ENCODE results near the gene ATP9B. TPM values are rescaled to one million over a fixed set of nuclear protein-coding genes. Genes with fewer than 3 reads are reported as not detected.
A peak's percentile ranks its signal among the peaks of the same experiment; 100 is the strongest.

Gene ATP9B
- total RNA-seq, 1 experiment from 2014 or later: 15.6 TPM

GRCh38 chr18:79397247-79397829 is 328.1 kb downstream of the ATP9B start:
- no peaks in the 10 kb centered on the region for H4K20me1 ChIP-seq (ENCODE audit: low read length)
- H2AFZ ChIP-seq (ENCODE audit: low read length): no peak overlapping the region
- no peak overlapping the region for H3K4me3 ChIP-seq (ENCODE audit: low read length)
- no peak overlapping the region for H3K27ac ChIP-seq (ENCODE audit: low read length)
- ATAC-seq (no peak), DNase-seq (no peak)
- H3K79me2 ChIP-seq (ENCODE audit: low read length): no peaks in the 10 kb centered on the region
- no peaks in the 10 kb centered on the region for H3K9me3 ChIP-seq (ENCODE audit: low read length)
- H3K4me2 ChIP-seq (ENCODE audit: low read length): peak overlapping the region; percentile 88
- intact Hi-C loops (cut with micrococcal nuclease): loop anchor here (5.0 kb wide), 1 partner anchor 130 kb away; no protein-coding TSS in a partner anchor
- TF ChIP-seq EZH2phosphoT487 (IDR thresholded peaks at IDR 0.05; ENCODE audit: borderline replicate concordance, low read length) (no peak), EZH2 (IDR thresholded peaks at IDR 0.05; ENCODE audit: low read length, unreplicated experiment) (no peak), CTCF (conservative IDR thresholded peaks at IDR 0.05; ENCODE audit: low read depth, low read length) (no peak)
- no peak overlapping the region for H3K9ac ChIP-seq (ENCODE audit: low read length)
- no peaks in the 10 kb centered on the region for H3F3A ChIP-seq (ENCODE audit: low read length, unreplicated experiment)
- ChIA-PET CTCF (no interaction called here), POLR2A (ENCODE audit: unreplicated experiment) (no interaction called here)
- no TSS peak for BruUV-seq (replicated peaks)
- no peaks in the 10 kb centered on the region for H3K36me3 ChIP-seq (ENCODE audit: low read depth, low read length)
- no peaks in the 10 kb centered on the region for H3K9me2 ChIP-seq (replicated peaks; ENCODE audit: low read length)
- peaks cover 16% of the 10 kb centered on the region; the same call in 1 of the 2 replicates for H3K4me1 ChIP-seq (ENCODE audit: insufficient read depth, low read length)
- H3K27me3 ChIP-seq (ENCODE audit: low read length): no peaks in the 10 kb centered on the region

- CTCF ChIA-PET: no interaction called here
- Histone ChIP-seq H2AFZ (ENCODE audit: low read length) (no peak overlapping the region), H3K4me3 (ENCODE audit: low read length) (no peak overlapping the region), H3K9me3 (ENCODE audit: low read length) (no peaks in the 10 kb centered on the region), H3K4me2 (ENCODE audit: low read length) (no peak overlapping the region), H4K20me1 (ENCODE audit: low read length) (no peaks in the 10 kb centered on the region), H3K9ac (ENCODE audit: low read length) (no peak overlapping the region), H3K79me2 (ENCODE audit: low read length) (no peaks in the 10 kb centered on the region), H3K4me1 (ENCODE audit: insufficient read depth, low read length) (peaks cover 20% of the 10 kb centered on the region; the same call in 1 of the 2 replicates), H3K36me3 (ENCODE audit: low read depth, low read length) (no peaks in the 10 kb centered on the region), H3F3A (ENCODE audit: low read length, unreplicated experiment) (no peaks in the 10 kb centered on the region), H3K27me3 (ENCODE audit: low read length) (no peaks in the 10 kb centered on the region), H3K9me2 (replicated peaks; ENCODE audit: low read length) (no peaks in the 10 kb centered on the region), H3K27ac (ENCODE audit: low read length) (no peak overlapping the region)
- no TSS peak for BruUV-seq (replicated peaks)
- intact Hi-C loops (cut with micrococcal nuclease): loop anchor here (5.0 kb wide), 1 partner anchor 129 kb away; no protein-coding TSS in a partner anchor
- POLR2A ChIA-PET (ENCODE audit: unreplicated experiment): no interaction called here
- no peak for DNase-seq
- TF ChIP-seq EZH2 (IDR thresholded peaks at IDR 0.05; ENCODE audit: low read length, unreplicated experiment): no peak
- no peak for TF ChIP-seq EZH2phosphoT487 (IDR thresholded peaks at IDR 0.05; ENCODE audit: borderline replicate concordance, low read length)
- no peak for TF ChIP-seq CTCF (conservative IDR thresholded peaks at IDR 0.05; ENCODE audit: low read depth, low read length)
- no peak for ATAC-seq
Measured at GRCh38 chr18:79397830-79398761, 328.9 kb downstream of the ATP9B start.

All from PC-3 (cell line).